KMS-11 (cell line): Measurements from ENCODE around the gene CDH5.
A peak's percentile ranks its signal among the peaks of the same experiment; 100 is the strongest.

Experiments
- H2AFZ ChIP-seq: fragments of 200-600 bp; sonication (generic); 2 replicates; pipeline ENCODE4 v1.6.1; 2016; ENCODE audit warnings: antibody characterized with exemption, mixed run types, low read depth
- H3K27ac ChIP-seq: fragments of 200-600 bp; sonication (generic); 2 replicates; pipeline ENCODE4 v1.6.1; 2016; ENCODE audit warnings: mild to moderate bottlenecking, mixed run types
- H3K27me3 ChIP-seq: fragments of 200-600 bp; sonication (generic); 2 replicates; pipeline ENCODE4 v1.6.1; 2017; ENCODE audit warnings: mild to moderate bottlenecking, low read depth, mixed run types, moderate library complexity; ENCODE audit not compliant: insufficient read depth
- H3K36me3 ChIP-seq: fragments of 200-600 bp; sonication (generic); 2 replicates; pipeline ENCODE4 v1.6.1; 2017; ENCODE audit warnings: mild to moderate bottlenecking, mixed run types; ENCODE audit not compliant: insufficient read depth
- H3K4me1 ChIP-seq: fragments of 200-600 bp; sonication (generic); 2 replicates; pipeline ENCODE4 v1.6.1; 2016; ENCODE audit warnings: mild to moderate bottlenecking, low read depth, mixed run types; ENCODE audit not compliant: poor library complexity, severe bottlenecking
- H3K4me2 ChIP-seq: fragments of 200-600 bp; sonication (generic); 2 replicates; pipeline ENCODE4 v1.7.0; 2016; ENCODE audit warnings: mild to moderate bottlenecking, mixed run types
- H3K4me3 ChIP-seq: fragments of 200-600 bp; sonication (generic); IDR thresholded peaks from 2 replicates; pipeline ENCODE4 v1.6.1; 2017; ENCODE audit warnings: low read depth, low read length, mixed read lengths; ENCODE audit not compliant: insufficient read depth
- H3K79me2 ChIP-seq: fragments of 200-600 bp; sonication (generic); 2 replicates; pipeline ENCODE4 v1.6.1; 2016; ENCODE audit warnings: low read depth, mixed run types; ENCODE audit not compliant: insufficient read depth
- H3K9ac ChIP-seq: fragments of 200-600 bp; sonication (generic); 2 replicates; pipeline ENCODE4 v1.6.1; 2016; ENCODE audit warnings: mild to moderate bottlenecking, mixed run types
- H4K20me1 ChIP-seq: fragments of 200-600 bp; sonication (generic); 2 replicates; pipeline ENCODE4 v1.6.1; 2016; ENCODE audit warnings: mild to moderate bottlenecking, mixed run types; ENCODE audit not compliant: insufficient read depth
- TF ChIP-seq, protein P1 (sequence below): fragments of 200-600 bp; sonication (generic); conservative IDR thresholded peaks from 2 replicates; pipeline ENCODE4 v1.6.1; 2017; ENCODE audit warnings: low read depth, mild to moderate bottlenecking, antibody characterized with exemption, low read length, moderate library complexity, mixed read lengths

CDH5 gene

DNA sequence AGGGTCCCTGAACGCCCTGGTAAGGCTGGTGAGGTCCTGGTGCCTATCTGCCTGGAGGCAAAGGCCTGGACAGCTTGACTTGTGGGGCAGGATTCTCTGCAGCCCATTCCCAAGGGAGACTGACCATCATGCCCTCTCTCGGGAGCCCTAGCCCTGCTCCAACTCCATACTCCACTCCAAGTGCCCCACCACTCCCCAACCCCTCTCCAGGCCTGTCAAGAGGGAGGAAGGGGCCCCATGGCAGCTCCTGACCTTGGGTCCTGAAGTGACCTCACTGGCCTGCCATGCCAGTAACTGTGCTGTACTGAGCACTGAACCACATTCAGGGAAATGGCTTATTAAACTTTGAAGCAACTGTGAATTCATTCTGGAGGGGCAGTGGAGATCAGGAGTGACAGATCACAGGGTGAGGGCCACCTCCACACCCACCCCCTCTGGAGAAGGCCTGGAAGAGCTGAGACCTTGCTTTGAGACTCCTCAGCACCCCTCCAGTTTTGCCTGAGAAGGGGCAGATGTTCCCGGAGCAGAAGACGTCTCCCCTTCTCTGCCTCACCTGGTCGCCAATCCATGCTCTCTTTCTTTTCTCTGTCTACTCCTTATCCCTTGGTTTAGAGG is 37.1 kb downstream of the CDH5 start:
- TF ChIP-seq, protein P1, sequence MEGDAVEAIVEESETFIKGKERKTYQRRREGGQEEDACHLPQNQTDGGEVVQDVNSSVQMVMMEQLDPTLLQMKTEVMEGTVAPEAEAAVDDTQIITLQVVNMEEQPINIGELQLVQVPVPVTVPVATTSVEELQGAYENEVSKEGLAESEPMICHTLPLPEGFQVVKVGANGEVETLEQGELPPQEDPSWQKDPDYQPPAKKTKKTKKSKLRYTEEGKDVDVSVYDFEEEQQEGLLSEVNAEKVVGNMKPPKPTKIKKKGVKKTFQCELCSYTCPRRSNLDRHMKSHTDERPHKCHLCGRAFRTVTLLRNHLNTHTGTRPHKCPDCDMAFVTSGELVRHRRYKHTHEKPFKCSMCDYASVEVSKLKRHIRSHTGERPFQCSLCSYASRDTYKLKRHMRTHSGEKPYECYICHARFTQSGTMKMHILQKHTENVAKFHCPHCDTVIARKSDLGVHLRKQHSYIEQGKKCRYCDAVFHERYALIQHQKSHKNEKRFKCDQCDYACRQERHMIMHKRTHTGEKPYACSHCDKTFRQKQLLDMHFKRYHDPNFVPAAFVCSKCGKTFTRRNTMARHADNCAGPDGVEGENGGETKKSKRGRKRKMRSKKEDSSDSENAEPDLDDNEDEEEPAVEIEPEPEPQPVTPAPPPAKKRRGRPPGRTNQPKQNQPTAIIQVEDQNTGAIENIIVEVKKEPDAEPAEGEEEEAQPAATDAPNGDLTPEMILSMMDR, result no peak
- H3K9ac ChIP-seq, result no peak overlapping the region
- no peak overlapping the region for H3K4me2 ChIP-seq
- H2AFZ ChIP-seq, result no peak overlapping the region
- no peaks in the 10 kb centered on the region for H4K20me1 ChIP-seq
- no peak overlapping the region for H3K27ac ChIP-seq
- H3K4me1 ChIP-seq, result peaks cover 14% of the 10 kb centered on the region
- H3K27me3 ChIP-seq, result peaks cover 5% of the 10 kb centered on the region; the same call in 1 of the 2 replicates
- H3K36me3 ChIP-seq, result no peaks in the 10 kb centered on the region
- no peak overlapping the region for H3K4me3 ChIP-seq
- no peaks in the 10 kb centered on the region for H3K79me2 ChIP-seq

DNA sequence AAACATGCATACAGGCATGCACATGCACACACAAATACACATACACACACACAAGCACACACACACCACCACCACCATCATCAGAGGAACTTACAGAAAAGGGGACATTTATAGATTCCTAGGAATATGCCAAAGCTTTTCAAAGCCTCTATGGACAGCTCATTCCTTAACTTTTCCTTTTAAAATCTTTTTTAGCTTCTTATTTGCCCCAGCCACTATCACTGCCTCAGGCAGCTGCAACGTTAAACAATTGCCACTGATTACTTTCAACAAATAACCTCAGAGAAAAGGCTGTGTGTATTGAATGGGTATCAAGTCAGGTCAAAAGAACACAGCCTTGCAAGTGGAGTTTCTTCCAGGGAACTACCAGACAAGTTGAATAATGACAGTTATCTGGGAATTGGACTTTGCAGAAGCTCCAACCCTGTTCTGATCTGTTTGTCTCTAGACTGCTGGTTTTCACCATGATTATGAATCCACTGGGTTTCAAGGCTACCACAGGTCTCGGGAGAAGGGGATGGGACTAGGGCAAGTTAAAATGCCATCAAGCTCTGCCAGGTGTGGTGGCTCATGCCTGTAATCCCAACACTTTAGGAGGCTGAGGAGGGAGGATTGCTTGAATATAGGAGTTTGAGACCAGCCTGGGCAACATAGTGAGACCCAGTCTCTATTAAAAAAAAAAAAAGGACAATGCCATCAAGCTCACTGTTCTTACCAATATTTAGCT is 38.7 kb downstream of the CDH5 start:
- Histone ChIP-seq H3K9ac (no peak overlapping the region), H3K79me2 (no peaks in the 10 kb centered on the region), H3K27me3 (peaks cover 5% of the 10 kb centered on the region; the same call in 1 of the 2 replicates), H3K4me1 (peaks cover 22% of the 10 kb centered on the region), H3K36me3 (no peaks in the 10 kb centered on the region), H3K4me2 (no peak overlapping the region), H3K27ac (no peak overlapping the region), H4K20me1 (no peaks in the 10 kb centered on the region), H3K4me3 (no peak overlapping the region), H2AFZ (no peak overlapping the region)
- TF ChIP-seq, protein P1, result no peak

DNA sequence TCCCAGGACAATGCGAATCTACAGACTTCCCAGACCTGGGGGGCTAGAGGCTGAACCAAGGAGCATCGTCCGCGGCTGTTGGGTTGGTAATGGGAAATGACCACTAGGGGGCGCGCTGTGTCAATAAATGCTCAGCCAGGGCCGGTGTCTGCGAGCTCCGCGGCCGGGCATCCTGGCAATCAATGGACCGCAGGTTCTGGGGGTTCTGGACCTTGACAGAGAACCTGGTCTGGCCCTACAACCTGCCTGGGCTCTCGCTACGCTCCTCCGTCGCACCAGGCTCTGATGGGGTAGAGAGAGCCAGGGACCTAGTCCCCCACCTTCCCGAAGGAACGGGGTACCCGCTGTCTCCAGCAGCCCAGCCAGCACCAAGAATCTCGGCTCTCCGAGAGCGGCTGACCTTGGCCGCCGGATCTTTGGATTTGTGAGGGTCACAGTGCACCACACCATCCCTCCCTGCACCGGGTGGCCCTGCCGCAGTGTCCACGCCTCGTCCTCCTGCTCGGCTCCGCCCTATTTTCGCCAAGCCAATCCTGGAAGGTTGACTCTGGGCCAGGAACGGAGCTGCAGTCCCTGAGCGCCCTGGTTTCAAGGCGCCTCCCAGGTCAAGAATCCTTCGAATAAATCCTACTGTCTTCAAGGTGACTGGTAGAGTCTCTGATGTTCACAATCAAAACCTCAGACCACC is 40.2 kb downstream of the CDH5 start:
- Histone ChIP-seq H3K4me2 (peak overlapping the region; percentile 98), H3K36me3 (no peaks in the 10 kb centered on the region), H3K9ac (peak overlapping the region; percentile 28; the same call in 1 of the 2 replicates), H3K27me3 (peaks cover 5% of the 10 kb centered on the region; the same call in 1 of the 2 replicates), H3K27ac (no peak overlapping the region), H2AFZ (peak overlapping the region; percentile 98), H3K4me1 (peaks cover 22% of the 10 kb centered on the region), H3K4me3 (peak overlapping the region; percentile 53), H4K20me1 (no peaks in the 10 kb centered on the region), H3K79me2 (no peaks in the 10 kb centered on the region)
- TF ChIP-seq, protein P1, result peak; percentile 93

DNA sequence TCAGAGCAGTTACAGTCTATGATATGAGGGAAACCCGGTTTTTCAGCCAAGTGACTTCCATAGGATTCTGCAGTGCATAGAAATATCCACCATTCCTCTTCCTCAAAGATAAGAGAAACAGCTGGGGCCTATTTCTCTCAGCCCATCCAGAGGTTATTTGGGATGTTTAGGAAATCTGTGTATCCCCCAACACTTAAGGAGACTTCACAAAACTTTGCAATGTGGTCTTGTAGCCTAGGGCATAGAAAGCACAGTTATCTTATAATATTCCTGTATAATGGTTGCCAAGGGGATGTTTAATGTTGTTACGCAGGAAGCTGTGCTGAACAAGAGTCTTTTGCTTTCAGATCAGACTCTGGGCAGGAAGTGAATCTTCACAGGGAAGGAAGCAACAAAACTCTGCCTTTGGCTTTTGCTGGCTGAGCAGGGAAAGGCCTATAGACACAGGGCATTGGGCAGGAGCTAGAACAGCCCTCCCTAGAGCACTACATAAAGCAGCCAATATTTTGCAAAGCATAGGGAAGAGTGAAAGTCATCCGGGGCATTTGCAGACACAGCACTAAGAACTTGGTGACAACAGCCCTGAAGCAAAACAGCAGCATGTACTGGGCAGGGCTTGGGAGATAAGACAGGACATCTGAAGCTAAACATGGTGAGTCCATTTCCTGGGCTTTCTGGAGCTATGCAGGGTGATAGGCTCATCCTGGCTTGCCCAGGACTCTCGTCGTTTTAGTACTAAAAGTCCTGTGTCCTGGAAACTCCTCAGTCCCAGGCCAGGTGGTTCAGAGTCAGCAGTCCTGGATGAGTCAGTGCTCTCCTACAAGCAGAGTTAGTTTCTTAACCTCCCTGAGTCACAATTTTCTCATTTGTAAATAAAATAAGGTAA is 41.9 kb downstream of the CDH5 start:
- TF ChIP-seq, protein P1, result no peak
- Histone ChIP-seq H3K36me3 (no peaks in the 10 kb centered on the region), H3K27ac (peak overlapping the region; percentile 56), H3K27me3 (peaks cover 5% of the 10 kb centered on the region; the same call in 1 of the 2 replicates), H3K4me3 (no peak overlapping the region), H3K79me2 (no peaks in the 10 kb centered on the region), H3K9ac (peak overlapping the region; percentile 41; the same call in 1 of the 2 replicates), H3K4me2 (peak overlapping the region; percentile 70), H3K4me1 (peaks cover 22% of the 10 kb centered on the region), H2AFZ (peak overlapping the region; percentile 75), H4K20me1 (no peaks in the 10 kb centered on the region)
